Fibroblast of skin of scalp (primary cell): ENCODE results near the gene ABHD12.

Experiments
- DNase-seq: peaks from one replicate; pipeline ENCODE4 v3.0.0-alpha.2; 2013

ABHD12 gene

DNA sequence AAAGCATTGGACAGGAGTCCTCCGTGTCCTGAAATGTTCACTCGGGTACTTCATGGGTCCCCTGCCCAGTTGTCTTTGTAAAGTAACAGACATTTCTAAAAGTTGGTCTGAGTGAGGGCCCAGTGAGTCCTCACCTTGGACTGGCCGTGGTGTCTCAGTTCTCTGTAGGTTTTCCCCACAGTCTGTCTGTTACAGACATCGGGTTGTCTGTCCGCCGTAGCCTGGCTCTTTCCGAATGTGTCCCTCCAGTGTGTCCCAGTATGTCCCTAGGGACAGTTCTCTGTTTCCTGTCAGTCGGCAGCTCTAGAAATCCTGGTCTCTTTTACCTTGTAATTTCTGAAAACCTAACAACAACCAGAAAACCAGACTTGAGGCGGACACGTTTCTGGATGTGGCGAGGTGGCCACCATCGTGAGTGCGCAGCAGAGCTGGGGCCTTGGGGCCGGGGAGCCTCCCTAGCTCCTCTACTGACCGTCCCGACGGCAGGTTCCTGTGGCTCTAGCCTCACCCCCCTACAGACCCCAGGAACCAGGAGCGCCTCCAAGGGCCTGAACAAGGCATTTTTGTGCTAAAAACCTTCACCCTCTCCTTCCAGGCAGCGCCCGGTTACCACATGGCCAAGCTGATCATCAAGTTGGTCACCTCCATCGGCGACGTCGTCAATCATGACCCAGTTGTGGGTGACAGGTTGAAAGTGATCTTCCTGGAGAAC lies 100.6 kb downstream of the ABHD12 start:
- no peak for DNase-seq

DNA sequence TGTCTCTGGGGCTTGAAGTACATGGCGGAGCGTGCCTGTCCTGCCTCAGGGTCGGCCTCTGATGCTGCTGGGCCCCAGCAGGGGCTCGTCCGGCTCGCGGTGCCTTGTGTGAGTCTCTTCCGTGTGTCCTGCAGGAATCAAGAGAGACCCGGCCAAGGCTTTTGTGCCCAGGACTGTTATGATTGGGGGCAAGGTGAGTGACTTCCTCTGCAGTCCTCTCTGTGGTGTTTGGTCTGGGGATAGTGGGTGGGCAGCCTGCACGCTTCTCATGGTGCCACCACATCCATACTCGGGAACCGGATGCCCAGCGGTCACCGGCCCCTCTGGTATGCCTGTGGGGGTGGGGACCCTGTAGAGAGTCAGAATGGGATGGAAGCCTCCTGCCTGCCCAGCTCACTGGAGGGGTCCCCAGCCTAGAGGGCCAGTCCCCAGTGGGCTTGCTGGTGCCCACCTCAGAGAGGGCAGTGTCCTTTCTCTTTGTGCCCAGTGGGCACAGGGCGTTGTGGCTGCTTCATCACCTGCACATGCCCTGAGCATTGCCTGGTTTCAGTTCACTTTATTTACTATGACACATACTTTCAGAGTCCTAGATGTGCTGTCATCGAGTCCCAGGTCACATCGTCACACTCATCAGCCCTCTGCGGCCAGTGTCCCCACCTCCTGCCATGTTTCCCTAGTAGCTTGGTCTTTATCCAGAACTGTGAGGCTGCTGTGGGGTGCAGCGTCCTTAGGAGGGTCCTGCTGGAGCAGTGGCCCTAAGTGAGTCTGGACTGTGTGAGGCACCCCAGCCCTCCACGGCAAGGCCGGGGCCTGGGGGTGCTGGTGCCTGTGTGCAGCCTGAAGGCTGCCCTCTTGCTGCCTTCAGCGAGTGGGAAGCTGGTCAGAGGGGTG lies 102.1 kb downstream of the ABHD12 start:
- no peak for DNase-seq

DNA sequence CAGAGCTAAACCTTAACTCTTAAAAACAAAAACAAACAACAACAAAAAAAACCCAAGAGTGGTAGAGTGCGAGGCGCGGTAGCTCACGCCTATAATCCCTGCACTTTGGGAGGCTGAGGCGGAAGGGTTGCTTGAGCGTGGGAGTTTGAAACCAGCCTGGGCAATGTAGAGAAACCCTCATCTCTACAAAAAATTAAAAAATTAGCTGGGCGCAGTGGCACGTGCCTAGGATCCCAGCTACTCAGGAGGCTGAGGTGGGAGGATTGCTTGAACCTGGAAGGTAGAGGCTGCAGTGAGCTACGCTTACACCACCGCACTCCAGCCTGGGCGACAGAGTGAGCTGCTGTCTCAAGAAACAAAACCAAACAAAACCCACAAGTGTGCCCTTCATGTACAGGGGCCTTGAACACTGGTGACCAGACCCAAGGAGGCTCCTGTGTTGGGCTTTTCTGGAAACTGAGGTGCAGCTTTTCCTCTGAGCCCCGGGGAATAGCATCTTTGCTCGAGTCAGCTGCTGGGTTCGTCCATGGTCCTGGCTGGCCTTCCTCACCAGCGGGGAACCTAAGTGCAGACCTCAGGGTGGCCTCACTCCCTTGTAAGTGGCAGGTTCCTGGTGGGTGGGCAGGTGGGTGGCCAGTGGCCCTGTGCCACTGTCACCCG lies 102.9 kb downstream of the ABHD12 start:
- no peak for DNase-seq

DNA sequence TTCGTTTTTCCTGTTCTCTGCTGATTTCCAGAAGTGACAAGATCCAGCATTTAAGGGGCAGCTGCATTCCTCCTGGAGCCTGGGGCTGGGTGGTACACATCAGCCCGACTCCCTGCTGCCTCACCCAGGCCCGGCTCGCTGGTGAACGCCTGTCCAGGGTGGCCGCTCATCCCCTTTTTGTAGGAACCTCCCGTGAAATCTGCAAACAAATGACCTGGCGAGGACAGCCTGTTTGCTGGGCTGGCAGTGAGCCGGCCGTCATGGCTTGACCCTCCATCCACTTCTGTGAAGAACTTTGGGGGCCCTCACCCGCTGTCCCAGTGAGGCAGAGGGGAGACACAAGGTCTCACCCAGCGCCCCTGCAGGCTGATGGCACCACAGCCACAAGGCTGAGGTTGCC lies 103.7 kb downstream of the ABHD12 start:
- DNase-seq, result no peak

DNA sequence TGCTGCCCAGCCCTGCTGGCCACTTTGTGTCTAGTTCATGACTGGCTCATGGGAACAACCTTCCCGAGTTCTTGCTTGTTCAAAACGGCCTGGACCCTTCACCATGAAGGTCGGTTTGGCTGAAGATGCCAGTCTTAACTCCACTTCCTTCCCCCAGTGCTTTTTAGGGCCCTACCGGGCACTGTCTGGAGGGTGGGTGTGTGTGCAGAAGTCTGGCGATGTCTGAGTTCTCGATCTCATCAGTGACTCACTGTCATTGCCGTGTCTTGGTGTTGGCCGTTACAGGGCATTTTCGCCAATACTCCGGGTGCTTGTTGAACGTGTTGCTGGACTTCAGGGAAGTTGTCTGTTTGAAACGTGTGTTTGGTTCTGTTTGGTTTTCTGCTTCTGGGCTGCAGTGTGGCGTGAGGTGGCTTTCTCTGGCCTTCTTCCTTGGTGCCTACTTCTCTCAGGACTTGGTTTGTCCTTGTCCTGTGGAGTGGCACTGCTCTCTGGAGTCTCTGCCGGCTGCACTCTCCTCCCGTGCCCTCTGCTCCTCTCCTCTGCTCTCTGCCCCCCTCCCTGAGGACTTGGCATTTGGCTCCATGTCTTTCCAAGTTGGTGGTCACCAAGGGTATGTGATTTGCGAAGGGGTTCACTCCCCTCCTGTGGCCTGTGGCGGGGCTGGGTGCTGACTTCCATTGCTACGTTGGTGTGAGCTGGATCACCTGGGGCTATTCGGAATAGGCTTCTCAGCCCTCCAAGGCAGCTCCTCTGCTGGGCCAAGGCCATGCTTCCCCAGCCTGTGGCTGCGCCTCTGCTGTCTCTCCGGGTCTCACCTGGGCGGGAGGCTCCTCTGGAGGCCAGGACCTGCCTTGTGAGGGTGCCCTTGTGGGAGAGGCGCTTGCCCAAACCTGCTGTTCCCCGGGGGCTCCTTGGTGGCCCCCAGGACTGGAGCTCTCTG lies 104.5 kb downstream of the ABHD12 start:
- DNase-seq, result no peak

DNA sequence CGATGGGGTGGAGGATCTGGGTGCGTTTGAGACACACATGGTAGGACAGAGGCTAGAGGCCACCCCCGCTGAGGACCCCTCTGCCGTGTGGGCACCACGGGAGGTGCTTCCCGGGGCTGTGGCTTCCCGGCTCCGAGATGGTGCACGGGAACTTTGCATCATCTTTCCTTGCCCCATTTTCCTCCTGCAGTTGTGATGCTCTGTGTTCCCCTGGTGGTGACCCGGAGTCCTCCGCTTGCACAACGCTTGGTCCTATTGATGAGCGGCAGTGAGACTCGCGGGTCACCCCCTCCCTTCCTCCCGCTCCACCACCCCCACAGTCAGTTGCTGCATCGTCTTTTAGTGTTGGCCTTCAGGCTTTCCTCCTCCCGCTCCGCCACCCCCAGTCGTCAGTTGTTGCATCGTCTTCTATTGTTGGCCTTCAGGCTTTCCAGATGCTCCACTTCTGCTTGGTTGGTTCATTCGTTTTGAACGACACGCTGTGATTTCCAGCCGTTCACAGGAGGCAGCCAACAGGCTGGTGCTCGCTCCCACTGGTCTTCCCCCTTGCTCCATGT lies 105.5 kb downstream of the ABHD12 start:
- DNase-seq, result no peak

DNA sequence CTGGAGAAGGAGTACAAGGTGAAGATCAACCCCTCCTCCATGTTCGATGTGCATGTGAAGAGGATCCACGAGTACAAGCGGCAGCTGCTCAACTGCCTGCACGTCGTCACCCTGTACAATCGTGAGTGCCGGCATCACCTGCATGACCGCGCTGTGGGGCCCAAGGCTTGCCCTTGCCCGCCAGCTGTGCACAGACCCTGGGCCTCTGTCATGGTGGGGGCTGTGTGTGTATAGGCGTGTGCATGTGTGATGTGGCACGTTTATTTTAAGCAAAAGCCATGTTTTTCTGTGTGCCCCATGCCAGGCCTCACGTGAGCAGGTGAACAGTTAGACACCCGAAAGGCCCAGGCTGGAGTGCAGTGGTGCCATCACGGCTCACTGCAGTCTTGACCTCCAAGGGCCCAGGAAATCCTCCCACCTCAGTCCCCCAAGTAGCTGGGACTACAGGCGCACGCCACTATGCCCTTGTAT lies 106.5 kb downstream of the ABHD12 start:
- DNase-seq, result no peak

DNA sequence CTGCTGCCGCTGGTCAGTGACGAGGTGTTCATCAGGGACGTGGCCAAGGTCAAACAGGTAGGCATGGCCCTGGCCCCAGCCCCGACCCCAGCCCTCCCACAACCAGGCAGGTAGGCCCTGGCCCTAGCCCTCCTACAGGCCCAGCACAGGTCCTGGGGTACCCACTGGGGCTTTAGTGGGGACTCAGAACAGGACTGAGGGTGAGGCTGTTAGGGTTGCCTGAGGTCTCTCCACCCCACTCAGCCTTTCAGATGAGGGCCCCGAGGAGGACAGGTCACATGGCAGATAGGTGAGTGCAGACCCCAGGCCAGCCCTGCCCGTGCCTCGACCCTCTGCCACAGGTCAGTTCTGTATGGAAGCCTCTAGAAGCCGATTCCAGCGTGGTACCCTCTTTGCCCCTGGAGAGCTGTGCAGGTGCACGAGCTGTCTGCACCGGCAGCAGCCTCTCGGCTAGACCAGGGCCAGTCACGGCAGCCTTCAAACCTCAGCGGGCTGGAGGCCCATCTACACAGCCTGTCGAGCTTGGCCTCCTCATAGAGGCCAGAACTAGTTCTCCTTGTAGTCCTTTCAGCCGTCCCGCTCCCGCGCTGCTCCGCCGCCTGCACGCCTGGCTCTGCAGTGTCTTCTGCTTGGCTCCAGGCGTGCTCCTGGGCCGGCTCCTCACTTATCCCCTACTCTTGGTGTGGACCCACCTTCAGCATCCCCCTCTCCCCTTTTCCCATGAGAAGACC lies 107.2 kb downstream of the ABHD12 start:
- no peak for DNase-seq

DNA sequence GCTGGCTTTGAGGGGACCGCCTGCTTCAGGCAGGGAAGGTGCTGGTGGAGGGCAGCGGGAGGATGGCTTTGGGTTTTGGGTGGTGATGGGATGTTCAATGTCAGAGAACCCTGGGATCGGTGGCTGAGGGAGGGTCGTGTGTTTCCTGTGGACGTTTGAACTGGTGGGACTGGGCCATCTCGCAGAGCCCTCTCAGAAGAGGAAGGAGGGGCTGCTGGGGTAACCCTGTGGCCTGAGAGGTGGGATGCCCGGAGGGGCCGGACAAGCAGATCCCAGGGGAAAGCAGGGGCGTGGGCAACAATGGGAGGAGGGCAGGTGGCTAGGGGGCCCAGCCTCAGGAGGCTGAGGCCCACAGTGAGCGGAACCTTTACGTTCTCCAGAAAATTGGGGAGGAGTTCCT lies 107.8 kb downstream of the ABHD12 start:
- no peak for DNase-seq

DNA sequence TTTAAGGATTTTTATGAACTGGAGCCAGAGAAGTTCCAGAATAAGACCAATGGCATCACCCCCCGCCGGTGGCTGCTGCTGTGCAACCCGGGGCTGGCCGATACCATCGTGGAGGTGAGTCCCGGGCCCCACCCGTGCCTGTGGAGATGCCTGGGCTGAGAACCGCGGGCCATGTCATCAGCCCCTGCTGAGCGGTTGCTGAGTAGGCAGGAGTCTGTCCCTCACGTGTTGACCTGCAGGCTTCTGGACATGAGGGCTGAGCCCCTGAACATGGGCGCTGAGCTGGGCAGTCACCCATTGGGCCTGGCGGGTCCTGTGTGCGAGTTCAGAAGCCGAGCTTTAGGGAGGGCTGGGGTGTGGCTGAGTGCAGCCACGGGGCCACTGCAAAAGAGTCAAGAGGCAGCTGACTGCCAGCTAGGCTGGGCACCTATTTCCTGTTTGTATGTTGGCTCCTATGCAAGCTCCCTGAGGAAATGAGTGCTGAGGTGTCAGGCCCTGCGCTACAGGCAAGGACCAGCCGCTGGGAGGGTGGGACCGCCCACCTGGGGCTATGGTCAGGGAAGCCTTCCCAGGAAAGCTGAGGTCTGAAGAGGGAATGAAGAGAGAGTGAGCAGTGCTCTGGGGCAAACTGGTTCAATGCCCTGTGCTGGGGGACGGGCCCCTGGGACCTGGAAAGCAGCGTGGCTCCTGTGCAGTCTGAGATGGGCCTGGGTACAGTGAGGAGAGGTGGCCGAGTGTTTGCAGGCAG lies 108.4 kb downstream of the ABHD12 start:
- DNase-seq, result no peak

DNA sequence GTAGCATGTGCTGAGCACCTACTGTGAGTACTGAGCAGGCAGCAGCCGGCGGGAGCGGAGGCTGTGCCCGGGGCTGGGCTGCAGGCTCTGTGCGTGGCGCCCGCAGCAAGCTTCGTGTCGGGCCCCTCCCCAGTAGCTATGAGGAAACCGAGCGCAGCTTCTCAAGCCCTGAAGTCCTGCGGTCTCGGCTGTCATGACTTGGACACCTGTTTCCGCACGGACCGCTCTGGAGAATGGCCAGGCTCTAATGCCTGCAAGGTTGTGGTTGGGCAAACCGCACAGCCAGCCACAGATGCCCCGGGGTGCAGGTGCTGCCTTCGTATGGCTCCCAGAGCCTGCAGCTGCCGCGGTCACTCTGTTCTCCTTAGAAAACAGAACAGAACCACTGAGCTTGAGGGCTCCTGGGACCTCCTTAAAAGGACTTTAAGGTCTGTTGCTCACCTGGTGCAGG lies 109.1 kb downstream of the ABHD12 start:
- DNase-seq, result no peak

DNA sequence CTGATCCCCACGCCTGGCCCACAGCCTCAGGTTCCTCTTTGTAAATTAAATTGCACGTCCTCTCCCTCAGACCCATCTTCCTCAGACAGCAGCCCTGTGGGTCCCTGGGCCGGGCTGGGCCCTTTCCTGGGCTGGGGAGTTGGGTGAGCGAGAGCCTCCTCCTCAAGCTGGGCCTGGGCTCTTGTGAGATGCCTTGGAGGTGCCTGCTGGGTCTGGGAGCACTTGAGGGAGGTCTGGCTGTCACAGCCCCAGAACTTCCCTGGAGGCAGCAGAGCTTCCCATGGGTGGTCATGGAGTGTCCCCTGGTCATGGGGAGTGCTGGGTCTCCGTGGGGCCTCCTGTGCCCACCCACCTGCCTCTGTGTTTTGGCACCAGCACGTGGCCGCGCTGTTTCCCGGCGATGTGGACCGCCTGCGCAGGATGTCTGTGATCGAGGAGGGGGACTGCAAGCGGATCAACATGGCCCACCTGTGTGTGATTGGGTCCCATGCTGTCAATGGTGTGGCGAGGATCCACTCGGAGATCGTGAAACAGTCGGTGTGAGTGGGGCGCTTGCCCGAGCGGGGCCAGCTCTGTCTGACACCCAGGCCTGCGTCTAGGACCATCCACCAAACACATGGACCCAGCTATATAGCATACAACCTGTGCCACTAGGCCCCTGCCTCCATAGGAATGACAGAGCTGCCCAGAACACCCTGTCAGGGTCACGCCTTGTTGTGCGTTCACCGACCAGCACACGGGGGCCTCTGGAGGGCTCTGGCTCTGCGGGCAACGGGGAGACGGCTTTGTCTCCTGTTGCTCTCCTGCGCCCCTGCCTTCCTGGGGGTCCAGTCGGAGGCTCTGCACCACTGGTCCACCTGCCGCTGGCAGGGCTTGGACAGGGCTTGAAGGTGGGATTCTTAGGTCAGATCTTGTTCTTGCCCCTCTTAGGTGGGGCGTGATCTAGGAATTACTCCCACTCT lies 109.8 kb downstream of the ABHD12 start:
- no peak for DNase-seq

DNA sequence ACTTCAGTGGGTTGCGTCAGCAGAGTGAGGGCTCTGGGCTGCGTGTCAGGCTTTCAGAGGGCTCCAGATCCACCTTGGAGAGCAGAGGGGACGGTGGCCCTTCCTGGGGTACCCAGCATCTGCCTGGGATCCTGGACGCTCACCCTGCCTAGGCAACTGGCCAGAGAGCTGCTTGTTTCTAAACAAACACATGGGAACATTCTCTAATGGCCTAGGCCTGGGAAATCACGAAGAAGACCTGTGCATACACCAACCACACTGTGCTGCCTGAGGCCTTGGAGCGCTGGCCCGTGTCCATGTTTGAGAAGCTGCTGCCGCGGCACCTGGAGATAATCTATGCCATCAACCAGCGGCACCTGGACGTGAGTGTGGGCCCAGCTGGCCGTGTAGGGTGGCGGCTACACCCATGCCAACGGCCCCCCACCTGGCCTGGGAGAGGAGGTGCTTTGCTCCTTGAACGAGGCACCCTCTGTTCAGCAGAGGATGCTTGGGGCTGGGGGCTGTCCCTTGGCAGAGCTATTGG lies 110.5 kb downstream of the ABHD12 start:
- DNase-seq, result no peak

DNA sequence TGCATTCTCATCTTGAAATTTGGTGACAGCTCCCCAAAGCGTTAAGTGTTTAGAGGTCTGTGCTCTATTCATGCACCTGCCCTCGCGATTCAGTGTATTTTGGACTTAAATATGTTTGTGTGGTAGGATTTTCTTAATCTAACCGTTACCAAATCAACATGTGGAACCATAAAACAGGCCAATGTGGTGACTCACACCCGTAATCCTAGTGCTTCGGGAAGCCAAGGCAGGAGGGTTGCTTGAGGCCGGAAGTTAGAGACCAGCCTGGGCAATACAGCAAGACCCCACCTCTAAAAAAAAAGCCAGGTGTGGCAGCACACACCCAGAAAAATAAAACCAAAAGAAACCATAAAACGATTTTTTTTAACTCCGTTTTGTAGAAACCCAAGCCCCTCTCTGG lies 111.2 kb downstream of the ABHD12 start:
- DNase-seq, result no peak

DNA sequence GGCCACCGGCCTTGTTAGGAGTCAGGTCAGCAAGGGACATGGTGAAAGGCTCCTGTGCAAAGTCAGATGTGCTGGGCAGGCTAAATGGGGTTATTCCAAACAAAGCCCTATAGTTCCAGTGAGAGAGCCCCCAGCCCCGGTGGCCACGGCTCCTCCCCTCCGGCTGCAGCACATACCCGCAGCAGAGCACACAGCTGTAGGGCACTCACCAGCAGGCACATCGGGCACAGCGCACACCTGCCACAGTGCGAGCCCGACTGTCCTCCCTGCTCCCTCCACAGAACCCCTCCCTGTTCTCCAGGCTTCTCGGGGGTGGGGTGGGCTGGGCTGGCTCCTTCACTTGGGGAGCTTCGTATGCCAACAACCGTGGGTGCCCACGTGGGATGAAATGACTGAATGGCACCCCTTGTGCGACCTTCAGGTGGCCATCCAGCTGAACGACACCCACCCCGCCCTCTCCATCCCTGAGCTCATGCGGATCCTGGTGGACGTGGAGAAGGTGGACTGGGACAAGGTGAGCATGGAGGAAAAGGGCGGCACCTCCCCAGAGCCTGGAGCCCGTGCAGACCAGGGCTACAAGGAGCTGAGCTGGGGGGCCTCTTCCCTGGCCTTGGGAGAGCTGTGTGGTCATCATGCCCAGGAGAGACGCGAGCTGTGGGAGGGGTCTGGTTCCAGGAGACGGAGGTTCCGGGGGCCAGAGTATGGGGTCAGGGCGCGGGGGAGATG lies 111.8 kb downstream of the ABHD12 start:
- DNase-seq, result no peak

DNA sequence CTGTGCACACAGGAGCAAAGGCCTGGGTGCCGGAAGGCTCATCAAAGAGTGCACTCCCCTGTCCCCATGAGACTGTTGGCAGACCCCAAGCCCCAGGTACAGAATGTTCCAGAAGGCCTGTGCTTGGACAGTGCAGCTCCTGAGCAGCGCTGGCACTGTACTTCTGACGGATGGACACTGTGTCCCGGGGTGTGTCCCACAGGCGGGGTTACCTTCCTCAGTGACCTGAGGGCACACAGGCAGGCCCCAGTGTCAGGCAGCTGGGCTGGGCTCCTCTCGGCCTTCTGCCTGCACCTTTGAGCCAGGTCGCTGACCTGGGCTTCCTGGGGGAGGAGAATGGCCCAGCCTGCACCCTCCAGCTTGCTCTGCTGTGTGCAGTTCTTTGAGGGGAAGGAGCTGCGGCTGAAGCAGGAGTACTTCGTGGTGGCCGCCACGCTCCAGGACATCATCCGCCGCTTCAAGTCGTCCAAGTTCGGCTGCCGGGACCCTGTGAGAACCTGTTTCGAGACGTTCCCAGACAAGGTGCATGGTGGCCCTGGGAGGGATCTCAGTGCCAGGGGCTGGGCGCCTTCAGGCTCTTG lies 112.6 kb downstream of the ABHD12 start:
- no peak for DNase-seq

DNA sequence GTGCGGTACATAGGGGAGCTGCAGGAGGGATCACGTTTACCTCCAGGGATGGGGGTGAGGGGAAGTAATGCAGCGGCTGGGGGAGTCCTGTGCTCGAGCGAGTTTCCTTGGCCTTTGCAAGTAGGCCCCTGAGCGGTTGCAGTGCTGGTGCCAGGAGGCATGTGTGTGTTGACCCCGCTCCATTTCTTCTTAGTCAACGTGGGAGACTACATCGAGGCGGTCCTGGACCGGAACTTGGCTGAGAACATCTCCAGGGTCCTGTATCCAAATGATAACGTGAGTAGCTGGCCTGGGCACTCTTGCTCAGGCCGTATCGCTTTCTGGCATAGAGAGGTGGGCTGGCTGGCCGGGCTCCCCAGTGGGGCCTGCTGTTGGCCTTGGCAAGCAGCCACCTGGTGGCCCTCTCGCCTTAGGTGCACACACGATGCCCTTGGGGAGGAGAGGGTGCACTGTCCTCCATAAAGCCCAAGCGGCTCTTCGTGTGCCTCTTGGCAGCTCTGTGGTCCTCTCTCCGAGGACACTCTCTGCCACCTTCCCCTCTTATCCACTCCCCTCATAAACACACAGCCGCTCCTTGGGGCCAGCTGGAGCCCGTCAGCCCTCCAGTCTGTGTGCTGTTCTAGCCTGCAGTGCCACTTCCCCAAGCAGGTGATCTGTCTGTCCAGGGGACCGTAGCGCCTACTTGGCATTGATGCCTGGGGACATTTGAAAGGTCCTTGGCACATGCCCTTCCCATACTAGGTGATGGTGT lies 113.4 kb downstream of the ABHD12 start:
- no peak for DNase-seq
